ENCODE results near the gene ACOT8.
"Not testable (repeated sequence)": the region's sequence is repeated elsewhere in the genome, so short reads cannot be mapped to it uniquely, and the experiment has no call there.

ACOT8 gene

GRCh38 chr20:45826381-45827019, 30.7 kb downstream of the ACOT8 start:
- DNase-seq = no peak

GRCh38 chr20:45823949-45824835, 33.0 kb downstream of the ACOT8 start:
- DNase-seq = peak; percentile 11

GRCh38 chr20:45822857-45823256, 34.3 kb downstream of the ACOT8 start:
- DNase-seq = peak; percentile 33

- no peak for DNase-seq
Measured at GRCh38 chr20:45821947-45822346, 35.2 kb downstream of the ACOT8 start.

GRCh38 chr20:45819466-45819865, 37.7 kb downstream of the ACOT8 start:
- no peak for DNase-seq

- DNase-seq = no peak
Measured at GRCh38 chr20:45818239-45818638, 39.0 kb downstream of the ACOT8 start.

- DNase-seq = no peak
Measured at GRCh38 chr20:45817376-45818194, 39.6 kb downstream of the ACOT8 start.

GRCh38 chr20:45816951-45817350, 40.2 kb downstream of the ACOT8 start:
- no peak for DNase-seq

GRCh38 chr20:45814314-45814713, 42.9 kb downstream of the ACOT8 start:
- no peak for DNase-seq

GRCh38 chr20:45813489-45813888, 43.7 kb downstream of the ACOT8 start:
- no peak for DNase-seq

- no peak for DNase-seq
Measured at GRCh38 chr20:45813006-45813340, 44.2 kb downstream of the ACOT8 start.

GRCh38 chr20:45812157-45813005, 44.8 kb downstream of the ACOT8 start, which contains the start of gene UBE2C:
Gene UBE2C, plus strand, starts transcription at chr20:45812644. Its CDS starts 52 bp downstream, at chr20:45812696.
- DNase-seq = peak; percentile 99

- DNase-seq = no peak
Measured at GRCh38 chr20:45810191-45810970, 46.8 kb downstream of the ACOT8 start.

GRCh38 chr20:45801851-45802250, 55.3 kb downstream of the ACOT8 start:
- no peak for DNase-seq

- DNase-seq = peak; percentile 9
Measured at GRCh38 chr20:45798935-45799642, 58.1 kb downstream of the ACOT8 start.

- DNase-seq = not testable (repeated sequence)
Measured at GRCh38 chr20:45797955-45798354, 59.2 kb downstream of the ACOT8 start.

- DNase-seq = not testable (repeated sequence)
Measured at GRCh38 chr20:45797510-45797909, 59.7 kb downstream of the ACOT8 start.

GRCh38 chr20:45796337-45797065, 60.7 kb downstream of the ACOT8 start:
- no peak for DNase-seq

- DNase-seq = no peak
Measured at GRCh38 chr20:45792317-45793118, 64.7 kb downstream of the ACOT8 start.
